KMS-11 (cell line): ENCODE data around the gene PNLIPRP1.
A peak's percentile ranks its signal among the peaks of the same experiment; 100 is the strongest.

ENCODE experiments used
- H2AFZ ChIP-seq: fragments of 200-600 bp; sonication (generic); 2 replicates; pipeline ENCODE4 v1.6.1; 2016; ENCODE audit warnings: antibody characterized with exemption, mixed run types, low read depth
- H3K27ac ChIP-seq: fragments of 200-600 bp; sonication (generic); 2 replicates; pipeline ENCODE4 v1.6.1; 2016; ENCODE audit warnings: mild to moderate bottlenecking, mixed run types
- H3K27me3 ChIP-seq: fragments of 200-600 bp; sonication (generic); 2 replicates; pipeline ENCODE4 v1.6.1; 2017; ENCODE audit warnings: mild to moderate bottlenecking, low read depth, mixed run types, moderate library complexity; ENCODE audit not compliant: insufficient read depth
- H3K36me3 ChIP-seq: fragments of 200-600 bp; sonication (generic); 2 replicates; pipeline ENCODE4 v1.6.1; 2017; ENCODE audit warnings: mild to moderate bottlenecking, mixed run types; ENCODE audit not compliant: insufficient read depth
- H3K4me1 ChIP-seq: fragments of 200-600 bp; sonication (generic); 2 replicates; pipeline ENCODE4 v1.6.1; 2016; ENCODE audit warnings: mild to moderate bottlenecking, low read depth, mixed run types; ENCODE audit not compliant: poor library complexity, severe bottlenecking
- H3K4me2 ChIP-seq: fragments of 200-600 bp; sonication (generic); 2 replicates; pipeline ENCODE4 v1.7.0; 2016; ENCODE audit warnings: mild to moderate bottlenecking, mixed run types
- H3K4me3 ChIP-seq: fragments of 200-600 bp; sonication (generic); IDR thresholded peaks from 2 replicates; pipeline ENCODE4 v1.6.1; 2017; ENCODE audit warnings: low read depth, low read length, mixed read lengths; ENCODE audit not compliant: insufficient read depth
- H3K79me2 ChIP-seq: fragments of 200-600 bp; sonication (generic); 2 replicates; pipeline ENCODE4 v1.6.1; 2016; ENCODE audit warnings: low read depth, mixed run types; ENCODE audit not compliant: insufficient read depth
- H3K9ac ChIP-seq: fragments of 200-600 bp; sonication (generic); 2 replicates; pipeline ENCODE4 v1.6.1; 2016; ENCODE audit warnings: mild to moderate bottlenecking, mixed run types
- H4K20me1 ChIP-seq: fragments of 200-600 bp; sonication (generic); 2 replicates; pipeline ENCODE4 v1.6.1; 2016; ENCODE audit warnings: mild to moderate bottlenecking, mixed run types; ENCODE audit not compliant: insufficient read depth
- TF ChIP-seq, protein P1 (sequence below): fragments of 200-600 bp; sonication (generic); conservative IDR thresholded peaks from 2 replicates; pipeline ENCODE4 v1.6.1; 2017; ENCODE audit warnings: low read depth, mild to moderate bottlenecking, antibody characterized with exemption, low read length, moderate library complexity, mixed read lengths

The PNLIPRP1 gene

DNA sequence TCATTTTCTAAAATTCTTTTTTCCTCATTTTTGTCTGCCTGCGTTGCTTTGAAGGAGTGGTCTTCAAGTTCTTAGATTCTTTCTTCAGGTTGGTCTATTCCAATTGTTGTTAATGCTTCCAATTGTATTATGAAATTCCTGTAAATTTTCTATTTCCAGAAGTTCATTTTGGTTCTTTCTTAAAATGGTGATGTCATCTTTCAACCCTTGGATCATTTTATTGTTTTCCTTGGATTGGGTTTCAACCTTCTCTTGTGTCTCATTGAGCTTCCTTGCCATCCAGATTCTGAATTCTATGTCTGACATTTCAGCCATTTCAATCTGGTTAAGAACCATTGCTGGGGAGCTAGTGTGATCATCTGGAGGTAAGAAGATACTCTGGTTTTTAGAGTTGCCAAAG, 63.1 kb downstream of the PNLIPRP1 start:
- Histone ChIP-seq H3K27ac (no peak overlapping the region), H3K36me3 (no peaks in the 10 kb centered on the region), H3K27me3 (no peaks in the 10 kb centered on the region), H3K4me3 (no peak overlapping the region), H3K79me2 (no peaks in the 10 kb centered on the region), H3K4me1 (no peaks in the 10 kb centered on the region), H3K4me2 (no peak overlapping the region), H4K20me1 (no peaks in the 10 kb centered on the region), H3K9ac (no peak overlapping the region), H2AFZ (no peak overlapping the region)
- TF ChIP-seq, protein P1, sequence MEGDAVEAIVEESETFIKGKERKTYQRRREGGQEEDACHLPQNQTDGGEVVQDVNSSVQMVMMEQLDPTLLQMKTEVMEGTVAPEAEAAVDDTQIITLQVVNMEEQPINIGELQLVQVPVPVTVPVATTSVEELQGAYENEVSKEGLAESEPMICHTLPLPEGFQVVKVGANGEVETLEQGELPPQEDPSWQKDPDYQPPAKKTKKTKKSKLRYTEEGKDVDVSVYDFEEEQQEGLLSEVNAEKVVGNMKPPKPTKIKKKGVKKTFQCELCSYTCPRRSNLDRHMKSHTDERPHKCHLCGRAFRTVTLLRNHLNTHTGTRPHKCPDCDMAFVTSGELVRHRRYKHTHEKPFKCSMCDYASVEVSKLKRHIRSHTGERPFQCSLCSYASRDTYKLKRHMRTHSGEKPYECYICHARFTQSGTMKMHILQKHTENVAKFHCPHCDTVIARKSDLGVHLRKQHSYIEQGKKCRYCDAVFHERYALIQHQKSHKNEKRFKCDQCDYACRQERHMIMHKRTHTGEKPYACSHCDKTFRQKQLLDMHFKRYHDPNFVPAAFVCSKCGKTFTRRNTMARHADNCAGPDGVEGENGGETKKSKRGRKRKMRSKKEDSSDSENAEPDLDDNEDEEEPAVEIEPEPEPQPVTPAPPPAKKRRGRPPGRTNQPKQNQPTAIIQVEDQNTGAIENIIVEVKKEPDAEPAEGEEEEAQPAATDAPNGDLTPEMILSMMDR = no peak

DNA sequence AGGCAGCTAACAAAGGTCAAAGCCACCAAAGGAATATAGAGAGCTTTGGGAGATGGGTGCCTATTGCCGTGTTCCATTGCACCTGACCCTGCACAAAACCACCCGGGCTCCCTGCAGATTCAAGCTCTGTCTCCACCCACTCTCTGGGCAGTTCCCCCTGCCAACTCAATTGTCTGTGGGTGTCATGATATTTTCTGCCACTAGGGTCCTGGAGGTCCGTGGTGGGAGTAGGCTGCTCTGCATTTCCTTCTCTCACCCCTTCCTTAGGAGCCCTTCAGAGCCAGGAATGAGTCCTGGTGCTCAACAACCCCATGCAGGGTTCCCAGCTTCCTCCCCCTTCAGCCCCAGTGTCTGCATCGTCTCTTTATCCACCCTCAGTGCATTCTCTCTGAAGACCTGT, 64.1 kb downstream of the PNLIPRP1 start:
- H4K20me1 ChIP-seq = no peaks in the 10 kb centered on the region
- H2AFZ ChIP-seq = no peak overlapping the region
- H3K4me1 ChIP-seq = no peaks in the 10 kb centered on the region
- no peaks in the 10 kb centered on the region for H3K36me3 ChIP-seq
- TF ChIP-seq, protein P1 = 0 out of 2 replicates have a peak, but pooled peaks have one; percentile 14
- H3K79me2 ChIP-seq = no peaks in the 10 kb centered on the region
- H3K27me3 ChIP-seq = no peaks in the 10 kb centered on the region
- H3K27ac ChIP-seq = no peak overlapping the region
- no peak overlapping the region for H3K4me2 ChIP-seq
- no peak overlapping the region for H3K4me3 ChIP-seq
- no peak overlapping the region for H3K9ac ChIP-seq

DNA sequence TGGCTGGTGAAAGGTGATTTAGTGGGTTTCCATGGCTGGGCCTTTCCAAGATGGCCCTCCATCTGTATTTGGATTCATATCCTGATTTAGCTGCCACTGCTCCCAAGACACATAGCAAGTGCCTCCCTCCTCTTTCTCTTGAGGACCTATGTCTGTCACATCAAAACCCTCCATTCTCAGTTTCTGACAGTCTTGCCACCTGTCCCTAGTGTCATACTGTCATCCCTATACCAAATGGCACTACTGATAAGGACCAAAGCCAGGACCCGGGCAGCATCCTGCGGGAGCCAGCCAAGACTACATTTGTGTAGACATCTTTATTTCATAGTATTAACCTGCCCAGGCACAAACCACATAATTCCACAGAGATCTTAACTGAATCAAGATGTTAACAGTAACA, 64.8 kb downstream of the PNLIPRP1 start:
- Histone ChIP-seq H3K36me3 (no peaks in the 10 kb centered on the region), H3K79me2 (no peaks in the 10 kb centered on the region), H3K27ac (no peak overlapping the region), H3K9ac (no peak overlapping the region), H3K4me1 (no peaks in the 10 kb centered on the region), H3K4me3 (no peak overlapping the region), H2AFZ (no peak overlapping the region), H4K20me1 (no peaks in the 10 kb centered on the region), H3K4me2 (no peak overlapping the region), H3K27me3 (no peaks in the 10 kb centered on the region)
- TF ChIP-seq, protein P1 = no peak

DNA sequence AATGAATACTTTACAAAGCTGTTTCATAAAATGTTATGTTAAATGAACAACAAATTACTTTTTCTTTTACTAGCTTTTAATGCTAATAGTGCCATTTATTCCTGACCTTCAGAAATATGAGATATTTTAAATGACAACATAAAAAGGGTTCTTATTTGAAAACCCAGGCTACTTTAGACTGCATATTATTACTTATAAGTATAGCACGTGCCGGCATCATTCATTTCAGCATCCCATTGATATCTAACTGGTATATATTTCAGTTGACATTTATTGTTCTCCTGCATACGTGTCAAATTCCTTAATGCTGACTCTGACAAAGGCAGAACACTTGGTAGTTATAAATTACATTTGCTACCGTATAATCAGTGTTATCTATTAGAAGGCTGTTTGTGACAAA, 65.3 kb downstream of the PNLIPRP1 start:
- H3K27ac ChIP-seq = no peak overlapping the region
- no peaks in the 10 kb centered on the region for H3K4me1 ChIP-seq
- H3K9ac ChIP-seq = no peak overlapping the region
- no peak overlapping the region for H3K4me2 ChIP-seq
- H3K4me3 ChIP-seq = no peak overlapping the region
- no peak overlapping the region for H2AFZ ChIP-seq
- no peaks in the 10 kb centered on the region for H4K20me1 ChIP-seq
- no peaks in the 10 kb centered on the region for H3K79me2 ChIP-seq
- TF ChIP-seq, protein P1 = no peak
- H3K36me3 ChIP-seq = no peaks in the 10 kb centered on the region
- H3K27me3 ChIP-seq = no peaks in the 10 kb centered on the region
